Thyroid gland (tissue), 4 donors: Measurements from ENCODE around the gene SLC25A36.
"Not testable (repeated sequence)": the region's sequence is repeated elsewhere in the genome, so short reads cannot be mapped to it uniquely, and the experiment has no call there.

ENCODE experiments used
- CTCF ChIP-seq, 6 experiments: fragments of 200-600 bp in 3 of 6; fragments of 450-650 bp in 3 of 6; sonication (generic) in 3 of 6; IDR thresholded peaks; one replicate each; pipeline ENCODE4 v1.5.1; 2016 to 2019; ENCODE audit warnings: antibody characterized with exemption in 6 of 6, mild to moderate bottlenecking in 2 of 6, inconsistent platforms in 1 of 6, moderate library complexity in 1 of 6
- POLR2A ChIP-seq, 2 donors: fragments of 450-650 bp; IDR thresholded peaks; one replicate each; pipeline ENCODE4 v1.6.1; 2017; ENCODE audit warnings: antibody characterized with exemption in 2 of 2, mild to moderate bottlenecking in 2 of 2, moderate library complexity in 1 of 2

- not testable (repeated sequence) for TF ChIP-seq CTCF, POLR2A (IDR thresholded peaks at IDR 0.05)
These were observed 53.2 kb downstream of the SLC25A36 start for GRCh38 chr3:140994861-140995260.
